Heart right ventricle (tissue), 16 donors: ENCODE results near the gene PERCC1. TPM values are rescaled to one million over a fixed set of nuclear protein-coding genes. Genes with fewer than 3 reads are reported as not detected.
A peak's percentile ranks its signal among the peaks of the same experiment; 100 is the strongest.

ENCODE experiments used
- ATAC-seq, 8 donors: fragments of 200-7000 bp; cut with Tn5 transposase; one replicate each; pipeline ENCODE4 v1.9.1; 2020; ENCODE audit warnings: mild to moderate bottlenecking in 8 of 8, moderate library complexity in 8 of 8, moderate number of reproducible peaks in 1 of 8
- DNase-seq, 2 donors: peaks; one replicate each; pipeline ENCODE4 v3.0.0-alpha.2; 2020
- H3K27ac ChIP-seq, 10 donors: fragments of 200-600 bp; sonication (generic) in 2 of 10; one replicate each; pipeline versions ENCODE4 v1.5.0 to v1.8.0; 2020 to 2022; ENCODE audit warnings: mild to moderate bottlenecking in 3 of 10
- H3K27me3 ChIP-seq, 7 donors: fragments of 200-600 bp; one replicate each; pipeline ENCODE4 v1.8.0; 2021 to 2022; ENCODE audit warnings: mild to moderate bottlenecking in 2 of 7
- H3K36me3 ChIP-seq, 9 donors: fragments of 200-600 bp; sonication (generic) in 1 of 9; one replicate each; pipeline versions ENCODE4 v1.5.0 to v1.8.0; 2020 to 2022; ENCODE audit warnings: mild to moderate bottlenecking in 2 of 9
- H3K4me1 ChIP-seq, 9 donors: fragments of 200-600 bp; sonication (generic) in 1 of 9; one replicate each; pipeline versions ENCODE4 v1.5.0 to v1.8.0; 2020 to 2022; ENCODE audit warnings: mild to moderate bottlenecking in 4 of 9
- H3K4me3 ChIP-seq, 10 donors: fragments of 200-600 bp; sonication (generic) in 2 of 10; one replicate each; pipeline versions ENCODE4 v1.5.0 to v1.8.0; 2020 to 2022; ENCODE audit warnings: mild to moderate bottlenecking in 7 of 10, moderate library complexity in 2 of 10
- H3K9me3 ChIP-seq, 11 donors: fragments of 200-600 bp in 10 of 11; sonication (generic) in 2 of 11; one replicate each; pipeline versions ENCODE4 v1.5.0 to v1.8.0; 2013 to 2022; ENCODE audit warnings: mild to moderate bottlenecking in 2 of 11, control low read depth in 1 of 11, moderate library complexity in 1 of 11
- WGBS, 2 donors: extraction: QIAGEN DNeasy Blood & Tissue Kit; methylation state at CpG; one replicate each; pipeline ENCODE4 v1.1.7; 2013; ENCODE audit warnings: inconsistent platforms in 1 of 2; 5-methylcytosine and 5-hydroxymethylcytosine counted together
- intact Hi-C, 10 donors: fragments of 100-400 bp; cut with DNase I; formaldehyde crosslinking; loops; one replicate each; pipeline versions ENCODE4 v1.11.1 to v1.14.2; 2022
- polyA plus RNA-seq, 2 donors: library from polyadenylated mRNA; stranded (reverse); fragments of 200-250 nt; gene quantifications; one replicate each; pipeline ENCODE4 v1.2.3, GENCODE V29; 2013
- total RNA-seq, 10 donors: library from RNA; stranded (reverse); fragmentation: NEBNext Ultra II Directional in 3 of 10; extraction: Animal tissue kit (Norgen Biotek cat#: 25700) in 3 of 10; gene quantifications; one replicate each; pipeline versions ENCODE4 v1.2.1 to v1.2.4, GENCODE V29; 2021 to 2023
- TF ChIP-seq, protein P1 (sequence below), 9 donors: fragments of 200-600 bp; sonication (generic) in 2 of 9; IDR thresholded peaks; one replicate each; pipeline versions ENCODE4 v1.5.0 to v1.8.0; 2021 to 2022; ENCODE audit warnings: antibody characterized with exemption in 9 of 9, mild to moderate bottlenecking in 5 of 9, moderate library complexity in 1 of 9
- donor health status: Arrhythmogenic right ventricular cardiomyopathy.
- donor health status: ischemic (EF 13 %, LVEDD 7.1; RV severe dilation, severe dysfunction).
- donor health status: healthy with polysubstance abuse.
- donor health status: DM: no; HTN: yes; CAD: no.
- donor health status: DM: no; HTN: no; CAD: no.
- donor health status: ischemic (EF 25% LVEDD 6.9; RV normal size, moderate dysfunction).
- donor health status: ischemic (EF 25% LVEDD 5.7; RV mildly dilated, moderate dysfunction).
- donor health status: healthy.
- donor health status: DM: yes; HTN: yes; CAD: no.
- donor health status: Ischemic cardiomyopathy.
- donor health status: ischemic (EF 35%, LVEDD 5.7; RV mildly dilated, moderate dysfunction).
- donor health status: nonischemic (EF 11% LVEDD 7.7; RV severe dilation, severe dysfunction).
- donor health status: DM: yes; HTN: yes; CAD: no.
- donor health status: PGD.
- donor health status: ischemic (EF 29% LVEDD 5.4; RV normal size, mild dysfunction).
- donor health status: nonischemic (EF 23%, LVEDD 6.1; RV moderate dilation, normal function).

PERCC1 gene
- total and polyA plus RNA-seq, 12 donors = 0.04 to 0.61 (median 0.47) TPM; not detected in 6

DNA sequence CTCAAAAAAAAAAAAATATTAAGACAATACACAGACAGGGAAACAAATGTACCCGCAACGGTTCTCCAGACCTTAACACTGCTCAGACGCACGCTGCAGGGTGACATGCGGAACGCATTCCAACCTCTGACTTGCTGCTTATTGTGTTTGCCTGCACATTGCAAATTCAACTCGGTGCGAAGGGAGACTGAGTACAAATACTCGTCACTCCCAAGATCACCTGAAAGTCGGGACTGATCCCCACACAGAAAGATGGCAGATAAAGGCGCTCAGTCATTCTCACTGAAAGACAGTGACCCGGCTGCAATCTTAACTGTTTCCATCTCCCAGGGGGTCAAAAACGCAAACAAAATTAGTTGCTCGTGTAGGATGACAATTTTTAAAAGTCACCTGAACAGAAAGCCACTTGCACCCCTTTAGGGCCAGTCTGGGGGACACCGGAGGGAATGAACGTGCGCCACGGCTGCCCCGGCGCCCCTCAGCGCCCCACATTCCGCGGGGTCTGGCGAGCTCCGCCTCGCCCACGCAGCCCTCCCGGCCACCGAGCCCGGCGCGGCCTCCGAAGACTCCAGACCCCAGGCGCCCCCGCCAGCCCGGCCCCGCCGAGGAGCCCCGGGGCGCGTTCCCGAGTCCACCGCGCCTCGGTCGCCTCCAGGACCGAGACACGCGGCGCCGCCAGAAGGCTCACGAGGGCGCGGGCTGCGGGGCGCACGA is 43.4 kb downstream of the PERCC1 start:
- H3K27ac ChIP-seq = peak overlapping the region in 9 of 10 donors; percentile 89 to 99 (median 95)

DNA sequence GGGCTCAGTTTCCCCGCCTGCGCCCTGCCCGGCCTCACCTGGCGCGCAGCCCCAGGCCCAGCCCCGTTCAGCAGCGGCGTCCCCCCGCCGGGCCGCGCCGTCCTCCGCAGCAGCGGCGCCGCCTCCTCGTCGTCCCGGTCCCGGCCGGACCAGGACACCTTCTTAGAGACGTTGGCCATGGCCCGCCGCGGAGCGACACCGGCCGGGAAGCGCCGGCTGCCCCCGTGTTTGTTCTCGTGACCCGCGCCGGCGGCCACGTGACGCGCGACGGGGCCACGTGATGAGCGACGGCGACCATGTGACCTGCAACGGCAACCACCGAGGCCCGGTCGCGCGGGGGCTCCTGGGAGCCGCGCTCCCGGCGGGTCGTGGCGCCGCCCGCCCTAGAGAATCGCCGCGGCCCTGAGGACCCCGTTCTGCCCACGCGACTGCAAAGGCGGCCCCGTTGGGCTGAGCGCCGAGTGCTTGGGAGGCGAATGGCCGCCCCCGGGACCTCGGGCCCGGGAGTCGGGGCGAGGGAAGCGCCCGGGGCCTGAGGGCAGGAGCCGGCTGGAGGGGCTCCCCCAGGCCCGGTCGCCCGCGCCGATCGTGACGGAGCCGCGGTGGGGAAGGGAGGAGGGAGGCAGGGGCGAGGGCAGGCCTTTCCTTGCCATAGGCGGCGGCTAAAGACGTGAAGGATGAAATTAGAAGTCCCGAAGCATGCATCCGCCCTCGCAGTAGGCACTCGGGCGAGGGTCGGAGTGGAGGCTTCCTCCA is 44.1 kb downstream of the PERCC1 start, which contains the start of gene CLCN7:
CLCN7 (minus strand) TSS at position 233 of the 756 bp plus-strand sequence; CDS start at position 179, 54 bp downstream.
- Histone ChIP-seq H3K4me3 (peak within 1 kb of the TSS; percentile 61 to 99 (median 90)), H3K4me1 (peaks cover 5 to 51% (median 24%) of the 10 kb centered on the region in 9 donors), H3K27me3 (no peaks in the 10 kb centered on the region), H3K36me3 (no peaks in the 10 kb centered on the region), H3K27ac (peak within 1 kb of the TSS; percentile 42 to 99 (median 94)), H3K9me3 (peaks cover 0 to 3% (median 0%) of the 10 kb centered on the region in 11 donors)
- TF ChIP-seq, protein P1, sequence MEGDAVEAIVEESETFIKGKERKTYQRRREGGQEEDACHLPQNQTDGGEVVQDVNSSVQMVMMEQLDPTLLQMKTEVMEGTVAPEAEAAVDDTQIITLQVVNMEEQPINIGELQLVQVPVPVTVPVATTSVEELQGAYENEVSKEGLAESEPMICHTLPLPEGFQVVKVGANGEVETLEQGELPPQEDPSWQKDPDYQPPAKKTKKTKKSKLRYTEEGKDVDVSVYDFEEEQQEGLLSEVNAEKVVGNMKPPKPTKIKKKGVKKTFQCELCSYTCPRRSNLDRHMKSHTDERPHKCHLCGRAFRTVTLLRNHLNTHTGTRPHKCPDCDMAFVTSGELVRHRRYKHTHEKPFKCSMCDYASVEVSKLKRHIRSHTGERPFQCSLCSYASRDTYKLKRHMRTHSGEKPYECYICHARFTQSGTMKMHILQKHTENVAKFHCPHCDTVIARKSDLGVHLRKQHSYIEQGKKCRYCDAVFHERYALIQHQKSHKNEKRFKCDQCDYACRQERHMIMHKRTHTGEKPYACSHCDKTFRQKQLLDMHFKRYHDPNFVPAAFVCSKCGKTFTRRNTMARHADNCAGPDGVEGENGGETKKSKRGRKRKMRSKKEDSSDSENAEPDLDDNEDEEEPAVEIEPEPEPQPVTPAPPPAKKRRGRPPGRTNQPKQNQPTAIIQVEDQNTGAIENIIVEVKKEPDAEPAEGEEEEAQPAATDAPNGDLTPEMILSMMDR (IDR thresholded peaks at IDR 0.05) = no peak
- WGBS, 2 donors = 0 to 1% methylated on average over 85 to 99 of the region's 99 CpGs
- intact Hi-C loops = loop anchor here in 3 of 10 donors (5.0 to 10.0 kb wide), 3 partner anchors 48 to 60 kb away; partner anchors contain the start of genes UNKL (in 1 of the 3) and UQCC4 (in 1 of the 3)
- peak; percentile 90 to 93 for DNase-seq
- ATAC-seq = peak; percentile 94 to 98 (median 98)

More for the DNA sequence above, 43.4 kb downstream of the PERCC1 start:
- DNase-seq = no peak
- intact Hi-C loops = loop anchor here in 3 of 10 donors (5.0 to 10.0 kb wide), 3 partner anchors 47 to 59 kb away; partner anchors contain the start of genes UNKL (in 1 of the 3) and UQCC4 (in 1 of the 3)
- TF ChIP-seq, protein P1 (IDR thresholded peaks at IDR 0.05) = no peak
- Histone ChIP-seq H3K4me1 (peaks cover 5 to 59% (median 24%) of the 10 kb centered on the region in 9 donors), H3K4me3 (peak overlapping the region; percentile 61 to 99 (median 90)), H3K27me3 (no peaks in the 10 kb centered on the region), H3K36me3 (no peaks in the 10 kb centered on the region), H3K9me3 (peaks cover 0 to 3% (median 0%) of the 10 kb centered on the region in 11 donors)
- WGBS, 2 donors = 8 to 9% methylated on average over 54 to 57 of the region's 57 CpGs
- no peak for ATAC-seq

DNA sequence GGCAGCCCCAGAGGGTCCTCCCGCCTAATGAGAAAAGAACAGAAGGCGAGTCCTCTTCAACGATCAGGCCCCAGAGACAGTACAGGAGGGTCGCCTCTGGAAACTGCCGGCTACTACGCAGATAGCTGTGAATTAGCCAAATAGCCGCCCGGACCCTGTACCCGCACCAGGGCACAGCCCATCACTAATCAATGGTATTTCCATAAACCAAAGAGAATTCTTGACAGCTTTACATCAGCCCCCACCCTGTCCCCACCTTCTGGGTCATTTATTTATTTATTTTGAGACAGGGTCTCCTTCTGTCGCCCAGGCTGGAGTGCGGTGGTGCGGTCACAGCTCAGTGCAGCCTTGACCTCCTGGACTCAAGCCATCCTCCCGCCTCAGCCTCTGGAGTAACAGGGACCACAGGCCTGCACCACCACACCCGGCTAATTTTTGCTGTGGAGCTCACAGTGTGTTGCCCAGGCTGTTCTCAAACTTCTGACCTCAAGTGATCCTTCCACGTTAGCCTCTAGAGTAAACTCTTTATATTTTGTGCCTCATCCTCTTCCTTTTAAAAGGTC is 44.8 kb downstream of the PERCC1 start:
- Histone ChIP-seq H3K27me3 (no peaks in the 10 kb centered on the region), H3K4me1 (peaks cover 5 to 45% (median 24%) of the 10 kb centered on the region in 9 donors), H3K9me3 (peaks cover 0 to 3% (median 0%) of the 10 kb centered on the region in 11 donors), H3K27ac (peak overlapping the region; percentile 42 to 99 (median 94)), H3K4me3 (peak overlapping the region; percentile 61 to 99 (median 90)), H3K36me3 (no peaks in the 10 kb centered on the region)
- ATAC-seq (peak in 1 of 8 donors; percentile 21), DNase-seq (no peak)
- 63 to 67% methylated on average over 15 of the region's 15 CpGs for WGBS, 2 donors
- TF ChIP-seq, protein P1 (IDR thresholded peaks at IDR 0.05) = no peak
- intact Hi-C loops = loop anchor here in 2 of 10 donors (10.0 kb wide), 2 partner anchors 51 to 61 kb away; partner anchors contain the start of genes UNKL (in 1 of the 2) and UQCC4 (in 1 of the 2)
